Osteoblast (primary cell): ENCODE data around the gene VASH2. TPM values are rescaled to one million over a fixed set of nuclear protein-coding genes. Genes with fewer than 3 reads are reported as not detected.
A peak's percentile ranks its signal among the peaks of the same experiment; 100 is the strongest.

Source experiments
- DNase-seq: peaks from one replicate; pipeline ENCODE4 v3.0.0; 2011; ENCODE audit warnings: low spot score, mixed read lengths; ENCODE audit not compliant: insufficient read length; ENCODE audit errors: missing footprints
- H2AFZ ChIP-seq: 2 replicates; pipeline ENCODE4 v1.6.0; 2011; ENCODE audit warnings: mild to moderate bottlenecking, low read length
- H3K27ac ChIP-seq: 2 replicates; pipeline ENCODE4 v1.5.1; 2011; ENCODE audit warnings: mild to moderate bottlenecking, low read depth, low read length, moderate library complexity
- H3K27me3 ChIP-seq: 2 replicates; pipeline ENCODE4 v1.6.0; 2012; ENCODE audit warnings: mild to moderate bottlenecking, control low read depth, inconsistent platforms, low read length, moderate library complexity; ENCODE audit not compliant: insufficient read depth
- H3K36me3 ChIP-seq: 2 replicates; pipeline ENCODE4 v1.5.1; 2011; ENCODE audit warnings: mild to moderate bottlenecking, low read length, control low read depth, moderate library complexity; ENCODE audit not compliant: insufficient read depth
- H3K4me1 ChIP-seq: 2 replicates; pipeline ENCODE4 v1.5.1; 2011; ENCODE audit warnings: mild to moderate bottlenecking, low read length, control low read depth, moderate library complexity; ENCODE audit not compliant: insufficient read depth
- H3K4me2 ChIP-seq: 2 replicates; pipeline ENCODE4 v1.6.0; 2011; ENCODE audit warnings: mild to moderate bottlenecking, low read length; ENCODE audit not compliant: insufficient read depth
- H3K4me3 ChIP-seq: fragments of 200-600 bp; sonication (generic); 3 replicates; pipeline ENCODE4 v1.5.1; 2012; ENCODE audit warnings: mild to moderate bottlenecking, low read length, inconsistent platforms; ENCODE audit not compliant: insufficient read depth
- H3K79me2 ChIP-seq: 2 replicates; pipeline ENCODE4 v1.6.0; 2012; ENCODE audit warnings: mild to moderate bottlenecking, low read length, control low read depth, inconsistent platforms; ENCODE audit not compliant: insufficient read depth
- H3K9me3 ChIP-seq: 2 replicates; pipeline ENCODE4 v1.5.1; 2011; ENCODE audit warnings: low read depth, low read length, control low read depth
- H4K20me1 ChIP-seq: 2 replicates; pipeline ENCODE4 v1.6.0; 2012; ENCODE audit warnings: mild to moderate bottlenecking, low read length, control low read depth; ENCODE audit not compliant: insufficient read depth
- total RNA-seq: library from RNA; depleted of rRNA; stranded (reverse); fragments of >200 nt; gene quantifications from 2 replicates; pipeline ENCODE4 v1.2.3, GENCODE V29; 2012
- TF ChIP-seq, protein P1 (sequence below): IDR thresholded peaks from 2 replicates; pipeline ENCODE4 v1.5.1; 2011; ENCODE audit warnings: mild to moderate bottlenecking, low read depth, low read length, moderate library complexity; ENCODE audit errors: extremely low read depth

The VASH2 gene
- total RNA-seq, 1 donor, result 1.1 TPM

DNA sequence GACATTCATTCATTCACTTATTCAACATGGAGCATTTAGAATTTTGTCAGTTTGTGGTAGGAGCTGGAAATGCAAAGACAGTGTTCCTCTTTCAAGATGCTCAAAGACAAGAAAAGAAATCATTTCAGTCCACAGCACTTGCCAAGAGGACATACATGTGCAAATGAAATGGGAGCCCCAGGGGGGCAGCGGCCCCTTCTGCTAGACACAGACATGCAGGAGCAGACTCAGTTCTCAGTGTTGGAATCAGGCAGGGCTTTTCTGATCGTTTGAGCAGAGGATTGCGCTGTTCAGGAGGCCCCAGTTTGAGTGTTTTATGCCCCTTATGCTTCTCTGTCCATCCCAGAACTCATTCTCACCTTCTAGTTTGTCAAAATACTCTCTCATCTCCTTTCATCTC, 35.6 kb upstream of the VASH2 start:
- no peaks in the 10 kb centered on the region for H4K20me1 ChIP-seq
- no peaks in the 10 kb centered on the region for H3K79me2 ChIP-seq
- TF ChIP-seq, protein P1, sequence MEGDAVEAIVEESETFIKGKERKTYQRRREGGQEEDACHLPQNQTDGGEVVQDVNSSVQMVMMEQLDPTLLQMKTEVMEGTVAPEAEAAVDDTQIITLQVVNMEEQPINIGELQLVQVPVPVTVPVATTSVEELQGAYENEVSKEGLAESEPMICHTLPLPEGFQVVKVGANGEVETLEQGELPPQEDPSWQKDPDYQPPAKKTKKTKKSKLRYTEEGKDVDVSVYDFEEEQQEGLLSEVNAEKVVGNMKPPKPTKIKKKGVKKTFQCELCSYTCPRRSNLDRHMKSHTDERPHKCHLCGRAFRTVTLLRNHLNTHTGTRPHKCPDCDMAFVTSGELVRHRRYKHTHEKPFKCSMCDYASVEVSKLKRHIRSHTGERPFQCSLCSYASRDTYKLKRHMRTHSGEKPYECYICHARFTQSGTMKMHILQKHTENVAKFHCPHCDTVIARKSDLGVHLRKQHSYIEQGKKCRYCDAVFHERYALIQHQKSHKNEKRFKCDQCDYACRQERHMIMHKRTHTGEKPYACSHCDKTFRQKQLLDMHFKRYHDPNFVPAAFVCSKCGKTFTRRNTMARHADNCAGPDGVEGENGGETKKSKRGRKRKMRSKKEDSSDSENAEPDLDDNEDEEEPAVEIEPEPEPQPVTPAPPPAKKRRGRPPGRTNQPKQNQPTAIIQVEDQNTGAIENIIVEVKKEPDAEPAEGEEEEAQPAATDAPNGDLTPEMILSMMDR, result no peak
- no peaks in the 10 kb centered on the region for H3K9me3 ChIP-seq
- H2AFZ ChIP-seq, result peak overlapping the region; percentile 25
- H3K4me1 ChIP-seq, result no peaks in the 10 kb centered on the region
- H3K27ac ChIP-seq, result no peak overlapping the region
- H3K4me3 ChIP-seq, result no peak overlapping the region
- H3K27me3 ChIP-seq, result peaks cover 7% of the 10 kb centered on the region
- H3K4me2 ChIP-seq, result no peak overlapping the region
- H3K36me3 ChIP-seq, result no peaks in the 10 kb centered on the region
- no peak for DNase-seq

DNA sequence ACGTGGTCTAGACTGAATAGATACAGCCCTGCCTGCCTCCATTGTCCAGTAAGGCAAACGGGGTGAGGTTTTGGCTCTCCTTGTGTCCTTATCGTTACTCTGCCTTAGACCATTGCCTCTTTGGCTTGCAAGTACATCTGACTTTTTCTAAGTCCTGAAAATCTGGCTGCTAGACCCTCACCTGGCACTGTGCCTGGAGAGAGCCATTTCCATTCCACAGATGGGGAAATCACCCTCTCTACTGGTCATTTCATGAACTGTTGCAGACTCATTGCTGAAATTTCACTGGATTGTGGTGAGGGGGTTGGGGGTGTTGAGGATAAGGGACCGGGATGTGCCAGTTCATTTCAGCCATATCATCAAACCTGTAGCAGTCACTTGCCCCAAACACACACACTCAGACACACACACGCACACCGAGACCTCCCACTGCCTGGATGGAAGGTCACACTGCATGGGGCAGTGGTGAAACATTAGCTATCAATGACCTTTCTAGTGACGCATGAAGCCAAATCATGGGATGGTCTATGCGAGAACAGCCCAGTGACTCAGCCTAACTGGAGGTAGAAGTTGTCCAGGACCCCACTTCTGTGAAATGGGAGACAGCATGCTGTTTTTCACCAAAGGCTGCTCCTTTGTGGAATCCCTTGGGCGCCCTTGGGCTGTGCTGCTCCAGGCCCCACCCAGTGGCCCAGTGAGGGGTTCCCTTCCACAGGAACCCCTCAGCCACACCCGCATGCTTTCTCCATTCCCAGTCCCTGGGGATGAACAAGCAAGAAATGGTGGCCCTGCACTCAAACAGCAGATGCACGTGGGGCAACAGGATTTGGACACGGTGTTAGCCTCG, 34.9 kb upstream of the VASH2 start:
- H4K20me1 ChIP-seq, result no peaks in the 10 kb centered on the region
- no peaks in the 10 kb centered on the region for H3K4me1 ChIP-seq
- TF ChIP-seq, protein P1, result peak; percentile 39
- H2AFZ ChIP-seq, result peak overlapping the region; percentile 25
- H3K9me3 ChIP-seq, result no peaks in the 10 kb centered on the region
- no peak overlapping the region for H3K4me2 ChIP-seq
- H3K27me3 ChIP-seq, result peaks cover 7% of the 10 kb centered on the region
- no peak overlapping the region for H3K4me3 ChIP-seq
- H3K27ac ChIP-seq, result no peak overlapping the region
- no peaks in the 10 kb centered on the region for H3K79me2 ChIP-seq
- H3K36me3 ChIP-seq, result no peaks in the 10 kb centered on the region
- no peak for DNase-seq

DNA sequence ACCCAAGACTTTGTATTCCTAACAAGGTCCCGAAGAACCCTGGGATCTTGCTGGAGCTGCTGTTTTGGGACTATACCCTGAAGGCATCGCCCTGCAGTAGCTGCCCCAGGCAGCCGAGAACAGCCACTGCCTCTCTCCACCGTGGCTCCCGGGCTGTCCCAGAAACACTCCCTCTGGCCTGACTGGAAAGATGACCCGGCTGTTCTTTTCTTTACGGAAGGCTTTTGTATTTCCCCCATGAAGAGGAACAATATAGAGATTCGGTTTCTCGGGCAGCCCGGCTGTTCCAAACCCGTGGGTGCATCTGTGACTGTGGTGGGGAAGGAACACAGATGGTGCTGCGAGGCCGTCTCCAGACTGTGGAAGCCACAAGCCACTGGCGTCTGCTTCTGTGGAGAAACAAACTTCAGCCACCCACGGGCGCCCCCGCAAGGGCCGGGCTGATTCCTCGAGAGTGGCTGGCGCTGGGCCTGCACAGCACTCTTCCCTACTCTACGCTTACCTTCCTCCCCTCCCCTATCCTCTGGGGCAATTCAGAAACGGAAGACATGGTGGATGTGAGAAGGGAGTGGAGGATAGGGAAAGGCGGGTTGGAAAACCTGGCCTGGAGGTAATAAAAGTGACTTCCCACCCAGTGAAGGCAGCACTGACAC, 33.7 kb upstream of the VASH2 start:
- peak; percentile 84 for DNase-seq
- Histone ChIP-seq H3K9me3 (no peaks in the 10 kb centered on the region), H3K27ac (no peak overlapping the region), H3K4me2 (peak overlapping the region; percentile 82), H3K27me3 (peaks cover 16% of the 10 kb centered on the region), H3K4me1 (no peaks in the 10 kb centered on the region), H3K36me3 (no peaks in the 10 kb centered on the region), H3K4me3 (peak overlapping the region; percentile 64), H4K20me1 (no peaks in the 10 kb centered on the region), H2AFZ (peak overlapping the region; percentile 91), H3K79me2 (no peaks in the 10 kb centered on the region)
- TF ChIP-seq, protein P1, result no peak

DNA sequence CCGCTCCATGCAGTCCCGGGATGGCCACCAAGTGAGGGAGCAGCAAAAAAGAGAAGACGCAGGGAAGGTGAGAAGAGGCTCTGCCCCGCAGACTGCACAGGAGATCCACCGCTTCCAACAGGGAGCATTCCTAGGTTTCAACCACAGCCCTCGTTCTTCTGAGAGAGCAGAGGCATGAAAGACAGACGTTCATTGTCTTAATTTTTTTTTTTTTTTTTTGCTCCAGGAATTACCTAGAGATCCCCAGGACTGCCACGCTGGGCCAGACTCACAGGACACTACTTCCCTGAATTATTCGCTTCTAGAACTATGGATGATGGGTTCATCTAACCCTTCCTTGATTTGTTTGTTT, 33.2 kb upstream of the VASH2 start:
- Histone ChIP-seq H3K4me2 (peak overlapping the region; percentile 82), H3K4me3 (peak overlapping the region; percentile 64), H4K20me1 (no peaks in the 10 kb centered on the region), H3K9me3 (no peaks in the 10 kb centered on the region), H3K27ac (no peak overlapping the region), H3K4me1 (no peaks in the 10 kb centered on the region), H3K79me2 (no peaks in the 10 kb centered on the region), H3K36me3 (no peaks in the 10 kb centered on the region), H3K27me3 (peaks cover 16% of the 10 kb centered on the region), H2AFZ (peak overlapping the region; percentile 91)
- TF ChIP-seq, protein P1, result no peak
- DNase-seq, result no peak
